ENCODE measurements around the gene ZP1. TPM values are rescaled to one million over a fixed set of nuclear protein-coding genes. Genes with fewer than 3 reads are reported as not detected.

ZP1 gene
- total RNA-seq, 1 donor from 2014 or later = not detected

- no peak overlapping the region for H3K27ac Mint-ChIP-seq (ENCODE audit: unreplicated experiment)
- no peaks in the 10 kb centered on the region for H3K36me3 Mint-ChIP-seq (ENCODE audit: unreplicated experiment)
- no peak for TF ChIP-seq CTCF (IDR thresholded peaks at IDR 0.05; ENCODE audit: partially characterized antibody, unreplicated experiment)
Observed at GRCh38 chr11:60872124-60872960, 5.0 kb downstream of the ZP1 start.

GRCh38 chr11:60872961-60873524 lies 5.7 kb downstream of the ZP1 start:
- peak overlapping the region; percentile 15 for H3K27ac Mint-ChIP-seq (ENCODE audit: unreplicated experiment)
- H3K27me3 Mint-ChIP-seq (ENCODE audit: unreplicated experiment) = peaks cover 3% of the 10 kb centered on the region
- H3K4me1 Mint-ChIP-seq (ENCODE audit: low read depth, unreplicated experiment) = peaks cover 12% of the 10 kb centered on the region
- H3K4me3 Mint-ChIP-seq (ENCODE audit: unreplicated experiment) = no peak overlapping the region
- DNase-seq = no peak
- peaks cover 5% of the 10 kb centered on the region for H3K9me3 Mint-ChIP-seq (ENCODE audit: unreplicated experiment)
- H3K36me3 Mint-ChIP-seq (ENCODE audit: unreplicated experiment) = no peaks in the 10 kb centered on the region
- TF ChIP-seq CTCF (IDR thresholded peaks at IDR 0.05; ENCODE audit: partially characterized antibody, unreplicated experiment) = no peak

More at GRCh38 chr11:60872124-60872960, 5.0 kb downstream of the ZP1 start:
- no peak for DNase-seq
- Mint-ChIP-seq H3K9me3 (ENCODE audit: unreplicated experiment) (peaks cover 5% of the 10 kb centered on the region), H3K4me3 (ENCODE audit: unreplicated experiment) (no peak overlapping the region), H3K27me3 (ENCODE audit: unreplicated experiment) (peaks cover 3% of the 10 kb centered on the region), H3K4me1 (ENCODE audit: low read depth, unreplicated experiment) (peaks cover 12% of the 10 kb centered on the region)

- H3K4me1 Mint-ChIP-seq (ENCODE audit: low read depth, unreplicated experiment) = peaks cover 12% of the 10 kb centered on the region
- H3K4me3 Mint-ChIP-seq (ENCODE audit: unreplicated experiment) = no peak overlapping the region
- no peak for TF ChIP-seq CTCF (IDR thresholded peaks at IDR 0.05; ENCODE audit: partially characterized antibody, unreplicated experiment)
- H3K27me3 Mint-ChIP-seq (ENCODE audit: unreplicated experiment) = peaks cover 3% of the 10 kb centered on the region
- H3K27ac Mint-ChIP-seq (ENCODE audit: unreplicated experiment) = no peak overlapping the region
- no peak for DNase-seq
- no peaks in the 10 kb centered on the region for H3K36me3 Mint-ChIP-seq (ENCODE audit: unreplicated experiment)
- H3K9me3 Mint-ChIP-seq (ENCODE audit: unreplicated experiment) = peaks cover 5% of the 10 kb centered on the region
Observed at GRCh38 chr11:60873533-60873932, 6.2 kb downstream of the ZP1 start.

GRCh38 chr11:60874421-60875365 lies 7.4 kb downstream of the ZP1 start:
- peaks cover 10% of the 10 kb centered on the region for H3K4me1 Mint-ChIP-seq (ENCODE audit: low read depth, unreplicated experiment)
- DNase-seq = no peak
- peaks cover 2% of the 10 kb centered on the region for H3K9me3 Mint-ChIP-seq (ENCODE audit: unreplicated experiment)
- no peaks in the 10 kb centered on the region for H3K36me3 Mint-ChIP-seq (ENCODE audit: unreplicated experiment)
- no peak for TF ChIP-seq CTCF (IDR thresholded peaks at IDR 0.05; ENCODE audit: partially characterized antibody, unreplicated experiment)
- peaks cover 3% of the 10 kb centered on the region for H3K27me3 Mint-ChIP-seq (ENCODE audit: unreplicated experiment)
- no peak overlapping the region for H3K4me3 Mint-ChIP-seq (ENCODE audit: unreplicated experiment)
- no peak overlapping the region for H3K27ac Mint-ChIP-seq (ENCODE audit: unreplicated experiment)
